GM18505 (cell line): ENCODE results near the gene NFATC2.

Source experiments
- ATAC-seq: cut with Tn5 transposase; IDR thresholded peaks from one replicate; pipeline ENCODE4 v1.9.1; 2021; ENCODE audit not compliant: unreplicated experiment
- POLR2A ChIP-seq: IDR thresholded peaks from 4 replicates; pipeline ENCODE4 v1.6.1; 2011; ENCODE audit warnings: borderline replicate concordance; ENCODE audit not compliant: insufficient read depth, insufficient read length; ENCODE audit errors: extremely low read depth

Gene NFATC2

DNA sequence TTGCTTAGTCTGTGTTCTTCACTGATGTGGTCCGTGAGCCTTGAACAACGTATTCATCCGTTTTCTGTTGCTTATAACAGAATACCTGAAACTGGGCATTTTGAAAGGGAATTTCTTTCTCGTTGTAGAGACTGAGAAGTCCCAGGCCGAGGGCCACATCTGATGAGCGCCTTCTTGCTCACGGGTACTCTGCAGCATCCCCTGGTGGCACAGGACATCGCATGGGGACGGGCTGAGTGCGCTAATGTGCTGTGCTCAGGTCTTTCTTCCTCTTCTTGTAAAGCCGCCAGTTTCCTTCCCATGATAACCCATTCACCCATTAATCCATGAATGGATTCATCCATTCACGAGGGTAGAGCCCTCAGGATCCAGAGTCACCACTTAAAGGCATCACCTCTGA, 161.0 kb downstream of the NFATC2 start:
- ATAC-seq = no peak
- no peak for TF ChIP-seq POLR2A

DNA sequence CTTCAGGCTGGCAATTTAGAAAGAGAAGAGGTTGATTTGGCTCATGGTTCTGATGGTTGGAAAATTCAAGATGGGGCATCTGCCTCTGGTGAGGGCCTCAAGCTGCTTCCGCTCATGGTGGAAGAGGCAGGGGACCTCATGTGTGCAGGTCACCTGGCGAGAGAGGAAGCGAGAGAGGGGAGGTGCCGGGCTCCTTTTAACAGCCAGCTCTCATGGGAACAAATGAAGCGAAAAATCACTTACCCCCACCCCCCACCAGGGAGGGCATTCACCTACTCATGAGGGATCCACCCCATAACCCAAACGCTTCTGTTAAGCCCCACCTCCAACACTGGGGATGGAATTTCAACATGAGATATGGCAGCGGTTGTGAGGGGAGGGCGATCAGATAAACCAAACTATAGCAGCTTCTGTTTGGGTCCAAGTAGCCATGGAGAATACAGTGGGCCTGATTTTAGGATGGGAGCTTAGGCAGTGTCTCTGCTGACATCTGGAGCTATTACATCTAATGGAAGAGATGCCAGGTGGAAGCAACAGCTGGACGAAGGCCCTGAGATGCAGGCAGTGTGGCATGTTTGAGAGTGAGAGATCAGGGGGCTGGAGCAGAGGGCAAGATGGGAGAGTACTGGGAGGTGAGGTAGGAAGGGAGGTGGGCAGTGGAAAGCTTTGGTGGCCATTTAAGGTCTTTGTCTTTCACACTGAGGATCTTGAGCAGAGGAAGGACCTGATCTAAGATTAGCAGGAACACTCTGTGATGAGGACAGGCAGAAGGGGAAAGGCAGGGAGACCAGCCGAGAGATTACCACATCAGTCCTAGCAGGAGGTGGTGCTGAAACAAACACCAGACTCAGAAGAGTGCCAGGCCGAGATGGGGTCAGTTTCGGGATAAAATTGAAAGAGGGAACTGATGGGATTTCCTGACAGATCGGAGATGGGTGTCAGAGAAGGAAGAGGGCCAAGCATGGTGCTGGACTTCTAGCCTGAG, 161.8 kb downstream of the NFATC2 start:
- TF ChIP-seq POLR2A = no peak

DNA sequence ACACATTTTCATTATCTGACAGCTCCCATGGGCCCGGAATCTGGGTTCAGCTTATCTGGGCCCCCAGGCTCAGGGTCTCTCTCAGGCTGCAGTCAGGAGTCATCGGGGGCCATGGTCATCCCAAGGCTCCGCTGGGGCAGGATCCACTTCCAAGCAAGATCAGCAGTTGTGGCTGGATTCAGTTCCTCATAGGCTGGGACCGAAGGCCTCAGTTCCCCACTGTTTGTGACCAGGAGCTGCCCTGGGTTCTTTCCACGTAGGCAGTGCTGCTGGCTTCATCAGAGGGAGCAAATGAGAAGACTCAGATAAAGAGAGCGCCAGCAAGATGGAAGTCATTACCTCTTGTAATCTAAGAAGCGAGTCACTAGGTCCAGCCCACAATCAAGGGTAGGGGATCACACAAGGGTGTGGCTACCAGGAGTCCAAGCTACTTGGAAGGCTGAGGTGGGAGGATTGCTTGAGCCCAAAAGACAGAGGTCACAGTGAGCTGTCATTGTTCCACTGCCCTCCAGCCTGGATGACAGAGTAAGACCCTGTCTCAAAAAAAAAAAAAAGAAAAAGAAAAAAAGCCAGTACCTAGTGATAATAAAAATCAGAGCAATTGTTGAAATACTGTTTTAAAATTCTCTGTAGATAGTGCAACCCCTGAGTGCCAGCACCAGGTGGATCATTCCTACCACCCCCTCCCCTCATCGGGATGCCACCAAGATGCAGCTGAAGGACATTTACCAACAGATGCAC, 162.7 kb downstream of the NFATC2 start:
- no peak for ATAC-seq
- TF ChIP-seq POLR2A = no peak

More for the DNA sequence above, 161.8 kb downstream of the NFATC2 start:
- ATAC-seq = no peak

DNA sequence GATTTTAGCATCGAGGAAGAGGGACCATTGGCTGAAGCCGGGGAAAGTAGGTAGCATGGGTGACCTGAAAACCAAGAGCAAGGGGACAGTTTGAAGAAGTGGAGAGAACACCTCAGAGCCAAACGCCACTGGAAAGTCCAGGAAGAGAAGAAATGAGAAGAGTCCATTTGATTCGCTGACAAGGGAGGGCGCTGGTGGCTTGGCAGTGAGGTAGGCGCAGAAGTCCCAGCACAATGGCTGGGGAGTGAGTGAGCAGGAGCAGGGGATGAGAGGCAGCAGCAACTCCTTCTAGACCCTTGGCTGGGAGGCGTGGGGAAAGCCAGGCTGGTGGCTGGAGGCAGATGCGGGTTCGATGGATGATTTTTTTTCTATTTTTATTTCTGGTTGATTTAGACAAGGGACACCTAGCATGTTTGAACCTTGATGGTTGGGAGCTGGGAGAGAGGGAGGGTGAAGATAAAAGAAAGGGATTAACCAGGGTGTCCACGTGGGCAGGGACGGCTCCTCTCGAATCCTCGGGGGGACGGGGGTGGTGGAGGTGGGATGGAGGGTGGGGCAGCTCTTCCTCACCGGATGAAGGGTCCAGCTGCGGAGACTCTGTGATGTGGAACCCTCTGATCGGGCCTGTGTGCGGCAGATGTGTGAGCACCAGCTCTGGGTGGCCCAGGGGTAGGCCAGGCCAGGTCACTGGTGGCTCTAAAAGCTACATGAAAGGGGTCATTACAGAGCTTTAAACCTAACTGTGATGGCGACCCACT, 164.2 kb downstream of the NFATC2 start:
- TF ChIP-seq POLR2A = no peak
- ATAC-seq = no peak

DNA sequence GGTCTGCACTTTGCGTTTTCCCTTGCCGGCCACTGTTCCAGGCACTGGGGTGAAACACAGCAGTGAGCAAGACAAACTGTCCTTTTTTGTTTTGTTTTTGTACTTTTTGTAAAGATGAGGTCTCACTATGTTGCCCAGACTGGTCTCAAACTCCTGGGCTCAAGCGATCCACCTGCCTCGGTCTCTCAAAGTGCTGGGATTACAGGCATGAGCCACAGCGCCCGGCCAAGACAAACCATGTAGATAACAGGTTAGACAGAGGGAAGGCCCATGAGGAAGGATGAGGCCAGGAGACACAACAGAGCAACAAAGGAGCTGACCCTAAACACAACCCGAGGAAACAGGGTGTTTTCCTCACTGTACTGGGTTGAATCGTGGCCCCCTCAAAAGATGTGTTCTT, 165.4 kb downstream of the NFATC2 start:
- no peak for TF ChIP-seq POLR2A
- ATAC-seq = no peak

DNA sequence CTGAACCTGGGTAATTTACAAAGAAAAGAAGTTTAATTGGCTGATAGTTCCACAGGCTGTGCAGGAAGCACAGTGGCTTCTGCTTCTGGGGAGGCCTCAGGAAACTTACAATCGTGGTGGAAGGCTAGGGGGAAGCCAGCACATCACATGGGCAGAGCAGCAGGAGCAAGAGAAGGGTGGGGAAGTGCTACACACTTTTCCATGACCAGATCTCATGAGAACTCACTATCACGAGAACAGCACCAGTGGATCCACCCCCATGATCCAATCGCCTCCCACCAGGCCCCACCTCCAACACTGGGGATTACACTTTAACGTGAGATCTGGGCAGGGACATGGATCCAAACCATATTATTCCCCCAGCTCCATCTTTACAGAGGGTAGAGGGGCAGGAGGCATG, 166.4 kb downstream of the NFATC2 start:
- no peak for ATAC-seq
- no peak for TF ChIP-seq POLR2A

DNA sequence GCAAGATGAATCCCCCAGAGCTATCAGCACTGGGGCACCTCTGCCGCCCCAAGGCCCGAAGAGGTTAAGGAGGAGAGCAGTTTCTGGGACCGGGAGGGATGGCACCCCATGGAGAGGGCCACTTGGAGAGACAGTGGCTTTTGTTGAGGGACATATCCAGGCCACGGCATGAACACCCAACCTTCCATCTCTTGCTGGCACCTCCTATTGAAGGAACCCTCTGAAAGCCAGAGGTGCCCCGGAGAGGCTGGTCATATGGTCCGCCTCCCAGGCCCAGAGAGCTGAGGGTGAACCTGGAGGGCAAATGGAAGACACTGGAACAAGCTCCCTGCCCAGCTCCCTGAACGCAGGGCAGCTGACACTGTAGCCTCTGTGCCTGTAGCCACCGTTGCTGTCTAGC, 167.0 kb downstream of the NFATC2 start:
- ATAC-seq = no peak
- no peak for TF ChIP-seq POLR2A

DNA sequence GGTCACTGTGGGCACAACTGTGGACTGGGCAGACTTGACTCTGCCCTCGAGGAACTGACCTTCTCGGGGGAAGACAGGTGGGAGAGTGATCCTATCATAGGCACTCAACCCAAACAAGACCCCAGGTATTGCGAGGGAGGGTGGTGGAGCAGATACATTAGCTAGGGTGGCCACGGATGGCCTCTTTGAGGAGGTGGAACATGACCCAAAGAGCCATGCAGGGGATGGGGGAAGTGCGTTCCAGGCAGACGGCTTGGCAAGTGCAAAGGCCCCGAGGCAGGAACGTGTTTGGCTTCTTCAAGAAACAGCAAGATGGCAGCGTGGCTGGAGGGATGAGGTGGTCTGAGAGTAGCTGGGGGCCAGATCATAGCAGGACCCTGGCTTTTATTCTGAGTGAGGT, 167.6 kb downstream of the NFATC2 start:
- ATAC-seq = no peak
- TF ChIP-seq POLR2A = no peak

DNA sequence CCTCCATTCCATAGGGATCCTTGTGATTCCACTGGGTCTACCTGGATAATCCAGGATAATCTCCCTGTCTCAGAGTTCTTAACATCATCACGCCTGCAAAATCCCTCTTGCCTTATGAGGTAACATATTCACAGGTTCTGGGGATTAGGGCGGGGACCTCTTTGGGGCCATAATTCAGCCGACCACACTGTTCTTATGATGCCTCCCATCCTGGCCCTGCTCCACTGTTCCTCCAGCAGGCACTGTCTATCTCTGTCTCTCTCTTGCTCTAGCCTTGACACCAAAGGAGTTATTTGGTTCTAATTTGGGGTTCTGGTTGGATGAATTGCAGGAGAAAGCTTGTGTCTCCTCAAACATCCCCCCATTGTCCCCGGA, 168.1 kb downstream of the NFATC2 start:
- no peak for TF ChIP-seq POLR2A
- no peak for ATAC-seq

DNA sequence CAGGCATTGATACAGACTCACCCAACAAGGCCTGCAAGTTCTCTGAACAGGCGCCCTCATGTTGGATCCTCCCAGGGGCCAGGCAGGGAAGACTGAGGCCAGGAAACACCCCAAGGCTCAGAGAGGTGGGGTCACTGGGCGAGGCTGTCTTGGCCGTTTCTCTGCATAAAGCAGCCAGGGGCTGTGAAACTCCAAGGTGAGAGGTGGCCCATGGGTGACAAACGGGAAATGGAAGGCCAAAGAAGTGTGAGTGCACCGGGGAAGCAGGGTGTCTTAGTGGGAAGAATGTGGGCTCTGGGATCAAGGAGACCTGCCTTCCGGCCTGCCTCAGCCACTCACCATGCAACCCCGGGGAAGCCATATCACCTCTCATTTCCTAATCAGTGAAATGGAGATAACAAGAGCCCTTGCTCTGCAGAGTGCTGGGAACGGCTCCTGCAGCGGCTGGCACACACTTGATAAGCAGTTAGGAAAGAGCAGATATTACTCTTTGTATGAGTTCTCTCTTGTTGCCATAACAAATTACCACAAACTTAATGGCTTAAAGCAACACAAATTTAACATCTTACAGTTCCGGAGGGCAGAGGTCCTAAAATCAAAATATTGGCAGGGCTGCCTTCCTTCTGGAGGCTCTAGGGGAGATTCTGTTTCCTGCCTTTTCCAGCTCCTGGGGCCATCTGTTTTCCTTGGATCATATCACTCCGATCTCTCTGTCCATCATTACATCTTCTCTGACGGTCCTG, 168.6 kb downstream of the NFATC2 start:
- TF ChIP-seq POLR2A = no peak
- ATAC-seq = no peak

DNA sequence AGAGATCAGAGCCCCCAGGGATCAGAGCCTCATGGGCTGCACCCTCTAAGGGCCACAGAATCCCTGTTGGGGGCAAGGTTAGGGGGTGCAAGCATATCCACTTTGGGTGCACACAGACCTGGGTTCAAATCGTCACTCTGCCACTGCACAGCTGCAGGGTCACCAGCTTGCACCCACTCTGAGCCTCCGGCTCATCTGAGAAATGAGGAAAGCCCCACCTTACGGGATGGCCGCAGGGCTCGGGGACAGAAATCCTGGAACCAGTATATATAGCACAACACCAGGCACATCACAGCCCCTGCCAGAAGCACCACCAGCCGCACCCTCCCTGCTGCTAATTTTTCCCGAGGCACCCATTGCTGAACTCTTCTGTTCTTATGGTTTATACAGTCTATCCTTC, 169.6 kb downstream of the NFATC2 start:
- TF ChIP-seq POLR2A = no peak
- ATAC-seq = no peak

DNA sequence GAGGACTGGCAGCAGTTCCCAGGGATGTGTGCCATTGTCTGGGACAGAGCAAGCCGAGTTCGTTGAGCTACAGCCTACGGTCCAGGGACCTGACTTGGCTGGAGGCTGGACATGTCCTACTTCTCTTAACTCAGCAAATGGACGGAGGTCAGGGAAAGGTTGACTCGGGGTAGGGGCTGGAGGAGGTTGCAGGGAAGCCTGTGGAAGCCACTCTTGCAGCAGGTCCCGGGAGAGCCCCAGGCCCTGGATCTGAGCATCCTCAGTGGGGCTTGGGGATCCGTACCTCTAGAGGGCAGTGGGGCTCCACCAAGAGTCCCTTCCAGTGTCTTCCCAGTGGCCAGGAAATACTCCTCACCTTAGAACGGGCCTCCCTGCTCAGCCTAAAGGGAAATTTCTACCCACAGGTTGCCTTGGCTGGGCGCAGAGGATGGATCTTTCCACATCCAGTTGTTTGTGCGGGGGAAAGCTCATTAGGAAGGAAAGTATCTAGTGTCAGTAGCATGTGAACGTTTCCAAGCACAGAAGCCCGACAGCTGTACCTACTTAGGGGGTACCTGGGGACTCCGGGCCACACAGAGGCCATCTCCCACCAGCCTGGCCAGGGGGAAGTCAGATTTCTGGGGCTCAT, 170.2 kb downstream of the NFATC2 start:
- no peak for ATAC-seq
- TF ChIP-seq POLR2A = no peak
